HepG2 (cell line): ENCODE measurements around the gene VILL. TPM values are rescaled to one million over a fixed set of nuclear protein-coding genes. Genes with fewer than 3 reads are reported as not detected.
A peak's percentile ranks its signal among the peaks of the same experiment; 100 is the strongest.

Source experiments
- POLR2AphosphoS5 ChIP-seq: IDR thresholded peaks from 2 replicates; pipeline ENCODE4 v1.6.1; 2012; ENCODE audit warnings: low read depth, low read length
- ZNF205 ChIP-seq: IDR thresholded peaks from 2 replicates; pipeline ENCODE4 v1.6.1; 2018; ENCODE audit warnings: missing biosample characterization, missing genetic modification reagents
- ZNF501 ChIP-seq: sonication (generic); formaldehyde crosslinking; IDR thresholded peaks from 2 replicates; pipeline ENCODE4 v1.5.1; 2020; ENCODE audit warnings: mild to moderate bottlenecking, moderate library complexity, missing genetic modification reagents
- ZSCAN25 ChIP-seq: sonication (generic); formaldehyde crosslinking; IDR thresholded peaks from 2 replicates; pipeline ENCODE4 v1.8.0; 2022; ENCODE audit warnings: mild to moderate bottlenecking, missing genetic modification reagents
- polyA plus RNA-seq, 8 experiments: library from polyadenylated mRNA; depleted of rRNA in 3 of 8; stranded (reverse) in 7 of 8; unstranded in 1 of 8; fragments of >200 nt; fragmentation: Illumina TruSeq in 4 of 8; extraction: Trizol in 4 of 8; gene quantifications; 2 replicates each; pipeline versions ENCODE4 v1.2.1 to v1.2.3, GENCODE V29; 2011 to 2016; ENCODE audit warnings: low read depth in 4 of 8, missing spikeins in 1 of 8, mixed read lengths in 1 of 8; ENCODE audit not compliant: insufficient read depth in 1 of 8
- total RNA-seq, 5 experiments: library from RNA; depleted of rRNA; stranded (reverse); fragments of >200 nt; fragmentation: Illumina TruSeq; extraction: Trizol; gene quantifications; 2 replicates each; pipeline ENCODE4 v1.2.3, GENCODE V29; 2016; ENCODE audit warnings: low read depth in 1 of 5
- TF ChIP-seq, protein P1 (sequence below): sonication (generic); formaldehyde crosslinking; IDR thresholded peaks from 2 replicates; pipeline ENCODE4 v1.4.0; 2020; ENCODE audit warnings: missing genetic modification reagents, mild to moderate bottlenecking, borderline replicate concordance
- TF ChIP-seq, protein P2 (sequence below): IDR thresholded peaks from 2 replicates; pipeline ENCODE4 v1.4.0; 2020; ENCODE audit warnings: mild to moderate bottlenecking, missing genetic modification reagents
- TF ChIP-seq, protein P3 (sequence below): sonication (generic); formaldehyde crosslinking; IDR thresholded peaks from 2 replicates; pipeline ENCODE4 v1.8.0; 2022; ENCODE audit warnings: missing genetic modification reagents, low read depth, mild to moderate bottlenecking, borderline replicate concordance
- TF ChIP-seq, protein P4 (sequence below): sonication (generic); formaldehyde crosslinking; IDR thresholded peaks from 2 replicates; pipeline ENCODE4 v1.5.0; 2020; ENCODE audit warnings: missing genetic modification reagents, mild to moderate bottlenecking, borderline replicate concordance
- TF ChIP-seq, protein P5 (sequence below), 2 experiments: fragments of 450-650 bp in 1 of 2; sonication (generic) in 1 of 2; formaldehyde crosslinking in 1 of 2; IDR thresholded peaks; 2 replicates each; pipeline versions ENCODE4 v1.6.1 to v1.8.0; 2016 to 2022; ENCODE audit warnings: antibody characterized with exemption in 1 of 2, mild to moderate bottlenecking in 1 of 2, missing genetic modification reagents in 1 of 2

VILL gene
- total and polyA plus RNA-seq, 2 of the 13 experiments (the other 11 are each of a cell fraction or from before 2014, with no cell fraction given) = 3.2 to 5.3 TPM

DNA sequence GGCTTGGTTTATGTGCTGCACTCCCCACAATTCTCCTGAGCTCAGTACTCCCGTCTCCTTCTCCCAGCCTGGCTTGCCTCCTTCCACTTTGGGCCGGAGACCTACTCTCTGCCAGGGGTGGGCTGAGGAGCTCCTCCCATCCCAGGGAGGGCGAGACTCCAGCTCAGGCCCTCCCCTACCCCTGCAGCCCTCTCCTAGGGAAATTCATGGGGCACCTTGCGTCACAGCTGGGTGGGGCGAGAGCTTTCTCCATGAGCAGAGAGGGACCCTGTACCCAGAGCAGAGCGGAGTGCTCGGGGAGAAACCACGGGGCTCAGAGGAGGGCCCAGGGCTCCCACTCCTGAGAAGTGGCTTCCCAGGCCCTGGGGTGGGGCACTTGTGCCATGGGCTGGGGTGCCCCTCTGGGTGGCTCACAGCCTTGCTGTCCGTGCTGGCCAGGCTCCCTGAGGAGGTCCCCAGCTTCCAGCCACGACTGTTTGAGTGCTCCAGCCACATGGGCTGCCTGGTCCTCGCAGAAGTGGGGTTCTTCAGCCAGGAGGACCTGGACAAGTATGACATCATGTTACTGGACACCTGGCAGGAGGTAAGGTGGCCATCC is 13.3 kb downstream of the VILL start (continued):
- TF ChIP-seq, protein P1, sequence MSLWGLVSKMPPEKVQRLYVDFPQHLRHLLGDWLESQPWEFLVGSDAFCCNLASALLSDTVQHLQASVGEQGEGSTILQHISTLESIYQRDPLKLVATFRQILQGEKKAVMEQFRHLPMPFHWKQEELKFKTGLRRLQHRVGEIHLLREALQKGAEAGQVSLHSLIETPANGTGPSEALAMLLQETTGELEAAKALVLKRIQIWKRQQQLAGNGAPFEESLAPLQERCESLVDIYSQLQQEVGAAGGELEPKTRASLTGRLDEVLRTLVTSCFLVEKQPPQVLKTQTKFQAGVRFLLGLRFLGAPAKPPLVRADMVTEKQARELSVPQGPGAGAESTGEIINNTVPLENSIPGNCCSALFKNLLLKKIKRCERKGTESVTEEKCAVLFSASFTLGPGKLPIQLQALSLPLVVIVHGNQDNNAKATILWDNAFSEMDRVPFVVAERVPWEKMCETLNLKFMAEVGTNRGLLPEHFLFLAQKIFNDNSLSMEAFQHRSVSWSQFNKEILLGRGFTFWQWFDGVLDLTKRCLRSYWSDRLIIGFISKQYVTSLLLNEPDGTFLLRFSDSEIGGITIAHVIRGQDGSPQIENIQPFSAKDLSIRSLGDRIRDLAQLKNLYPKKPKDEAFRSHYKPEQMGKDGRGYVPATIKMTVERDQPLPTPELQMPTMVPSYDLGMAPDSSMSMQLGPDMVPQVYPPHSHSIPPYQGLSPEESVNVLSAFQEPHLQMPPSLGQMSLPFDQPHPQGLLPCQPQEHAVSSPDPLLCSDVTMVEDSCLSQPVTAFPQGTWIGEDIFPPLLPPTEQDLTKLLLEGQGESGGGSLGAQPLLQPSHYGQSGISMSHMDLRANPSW (CRISPR knock-in tag) = peak; percentile 35; the same call in 1 of the 2 replicates
- TF ChIP-seq, protein P2, sequence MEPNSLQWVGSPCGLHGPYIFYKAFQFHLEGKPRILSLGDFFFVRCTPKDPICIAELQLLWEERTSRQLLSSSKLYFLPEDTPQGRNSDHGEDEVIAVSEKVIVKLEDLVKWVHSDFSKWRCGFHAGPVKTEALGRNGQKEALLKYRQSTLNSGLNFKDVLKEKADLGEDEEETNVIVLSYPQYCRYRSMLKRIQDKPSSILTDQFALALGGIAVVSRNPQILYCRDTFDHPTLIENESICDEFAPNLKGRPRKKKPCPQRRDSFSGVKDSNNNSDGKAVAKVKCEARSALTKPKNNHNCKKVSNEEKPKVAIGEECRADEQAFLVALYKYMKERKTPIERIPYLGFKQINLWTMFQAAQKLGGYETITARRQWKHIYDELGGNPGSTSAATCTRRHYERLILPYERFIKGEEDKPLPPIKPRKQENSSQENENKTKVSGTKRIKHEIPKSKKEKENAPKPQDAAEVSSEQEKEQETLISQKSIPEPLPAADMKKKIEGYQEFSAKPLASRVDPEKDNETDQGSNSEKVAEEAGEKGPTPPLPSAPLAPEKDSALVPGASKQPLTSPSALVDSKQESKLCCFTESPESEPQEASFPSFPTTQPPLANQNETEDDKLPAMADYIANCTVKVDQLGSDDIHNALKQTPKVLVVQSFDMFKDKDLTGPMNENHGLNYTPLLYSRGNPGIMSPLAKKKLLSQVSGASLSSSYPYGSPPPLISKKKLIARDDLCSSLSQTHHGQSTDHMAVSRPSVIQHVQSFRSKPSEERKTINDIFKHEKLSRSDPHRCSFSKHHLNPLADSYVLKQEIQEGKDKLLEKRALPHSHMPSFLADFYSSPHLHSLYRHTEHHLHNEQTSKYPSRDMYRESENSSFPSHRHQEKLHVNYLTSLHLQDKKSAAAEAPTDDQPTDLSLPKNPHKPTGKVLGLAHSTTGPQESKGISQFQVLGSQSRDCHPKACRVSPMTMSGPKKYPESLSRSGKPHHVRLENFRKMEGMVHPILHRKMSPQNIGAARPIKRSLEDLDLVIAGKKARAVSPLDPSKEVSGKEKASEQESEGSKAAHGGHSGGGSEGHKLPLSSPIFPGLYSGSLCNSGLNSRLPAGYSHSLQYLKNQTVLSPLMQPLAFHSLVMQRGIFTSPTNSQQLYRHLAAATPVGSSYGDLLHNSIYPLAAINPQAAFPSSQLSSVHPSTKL (CRISPR knock-in tag) = 0 out of 2 replicates have a peak, but pooled peaks have one; percentile 3
- TF ChIP-seq, protein P3, sequence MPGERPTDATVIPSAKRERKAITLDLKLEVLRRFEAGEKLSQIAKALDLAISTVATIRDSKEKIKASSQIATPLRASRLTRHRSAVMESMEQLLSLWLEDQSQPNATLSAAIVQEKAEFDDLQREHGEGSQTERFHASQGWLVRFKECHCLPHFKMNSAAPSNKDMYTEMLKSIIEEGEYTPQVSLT = no peak
- TF ChIP-seq, protein P4, sequence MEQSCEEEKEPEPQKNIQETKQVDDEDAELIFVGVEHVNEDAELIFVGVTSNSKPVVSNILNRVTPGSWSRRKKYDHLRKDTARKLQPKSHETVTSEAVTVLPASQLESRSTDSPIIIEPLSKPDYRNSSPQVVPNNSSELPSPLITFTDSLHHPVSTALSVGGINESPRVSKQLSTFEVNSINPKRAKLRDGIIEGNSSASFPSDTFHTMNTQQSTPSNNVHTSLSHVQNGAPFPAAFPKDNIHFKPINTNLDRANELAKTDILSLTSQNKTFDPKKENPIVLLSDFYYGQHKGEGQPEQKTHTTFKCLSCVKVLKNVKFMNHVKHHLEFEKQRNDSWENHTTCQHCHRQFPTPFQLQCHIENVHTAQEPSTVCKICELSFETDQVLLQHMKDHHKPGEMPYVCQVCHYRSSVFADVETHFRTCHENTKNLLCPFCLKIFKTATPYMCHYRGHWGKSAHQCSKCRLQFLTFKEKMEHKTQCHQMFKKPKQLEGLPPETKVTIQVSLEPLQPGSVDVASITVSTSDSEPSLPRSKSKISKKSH (CRISPR knock-in tag) = 0 out of 2 replicates have a peak, but pooled peaks have one; percentile 15
- TF ChIP-seq ZNF501 (CRISPR knock-in tag) (peak; percentile 42; the same call in 1 of the 2 replicates), ZSCAN25 (CRISPR knock-in tag) (peak; percentile 59), ZNF205 (CRISPR knock-in tag) (no peak; the same call in 1 of the 2 replicates), POLR2AphosphoS5 (peak; percentile 62)
- TF ChIP-seq, protein P5, sequence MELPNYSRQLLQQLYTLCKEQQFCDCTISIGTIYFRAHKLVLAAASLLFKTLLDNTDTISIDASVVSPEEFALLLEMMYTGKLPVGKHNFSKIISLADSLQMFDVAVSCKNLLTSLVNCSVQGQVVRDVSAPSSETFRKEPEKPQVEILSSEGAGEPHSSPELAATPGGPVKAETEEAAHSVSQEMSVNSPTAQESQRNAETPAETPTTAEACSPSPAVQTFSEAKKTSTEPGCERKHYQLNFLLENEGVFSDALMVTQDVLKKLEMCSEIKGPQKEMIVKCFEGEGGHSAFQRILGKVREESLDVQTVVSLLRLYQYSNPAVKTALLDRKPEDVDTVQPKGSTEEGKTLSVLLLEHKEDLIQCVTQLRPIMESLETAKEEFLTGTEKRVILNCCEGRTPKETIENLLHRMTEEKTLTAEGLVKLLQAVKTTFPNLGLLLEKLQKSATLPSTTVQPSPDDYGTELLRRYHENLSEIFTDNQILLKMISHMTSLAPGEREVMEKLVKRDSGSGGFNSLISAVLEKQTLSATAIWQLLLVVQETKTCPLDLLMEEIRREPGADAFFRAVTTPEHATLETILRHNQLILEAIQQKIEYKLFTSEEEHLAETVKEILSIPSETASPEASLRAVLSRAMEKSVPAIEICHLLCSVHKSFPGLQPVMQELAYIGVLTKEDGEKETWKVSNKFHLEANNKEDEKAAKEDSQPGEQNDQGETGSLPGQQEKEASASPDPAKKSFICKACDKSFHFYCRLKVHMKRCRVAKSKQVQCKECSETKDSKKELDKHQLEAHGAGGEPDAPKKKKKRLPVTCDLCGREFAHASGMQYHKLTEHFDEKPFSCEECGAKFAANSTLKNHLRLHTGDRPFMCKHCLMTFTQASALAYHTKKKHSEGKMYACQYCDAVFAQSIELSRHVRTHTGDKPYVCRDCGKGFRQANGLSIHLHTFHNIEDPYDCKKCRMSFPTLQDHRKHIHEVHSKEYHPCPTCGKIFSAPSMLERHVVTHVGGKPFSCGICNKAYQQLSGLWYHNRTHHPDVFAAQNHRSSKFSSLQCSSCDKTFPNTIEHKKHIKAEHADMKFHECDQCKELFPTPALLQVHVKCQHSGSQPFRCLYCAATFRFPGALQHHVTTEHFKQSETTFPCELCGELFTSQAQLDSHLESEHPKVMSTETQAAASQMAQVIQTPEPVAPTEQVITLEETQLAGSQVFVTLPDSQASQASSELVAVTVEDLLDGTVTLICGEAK (IDR thresholded peaks at IDR 0.05) = no peak
- TF ChIP-seq, protein P5 (CRISPR knock-in tag; IDR thresholded peaks at IDR 0.05) = peak; percentile 36; the same call in 1 of the 2 replicates
